ENCODE data around the gene RUNX3. TPM values are rescaled to one million over a fixed set of nuclear protein-coding genes. Genes with fewer than 3 reads are reported as not detected.

The RUNX3 gene
- total and polyA plus RNA-seq, 4 donors, result 0.43 to 1.1 (median 0.88) TPM

DNA sequence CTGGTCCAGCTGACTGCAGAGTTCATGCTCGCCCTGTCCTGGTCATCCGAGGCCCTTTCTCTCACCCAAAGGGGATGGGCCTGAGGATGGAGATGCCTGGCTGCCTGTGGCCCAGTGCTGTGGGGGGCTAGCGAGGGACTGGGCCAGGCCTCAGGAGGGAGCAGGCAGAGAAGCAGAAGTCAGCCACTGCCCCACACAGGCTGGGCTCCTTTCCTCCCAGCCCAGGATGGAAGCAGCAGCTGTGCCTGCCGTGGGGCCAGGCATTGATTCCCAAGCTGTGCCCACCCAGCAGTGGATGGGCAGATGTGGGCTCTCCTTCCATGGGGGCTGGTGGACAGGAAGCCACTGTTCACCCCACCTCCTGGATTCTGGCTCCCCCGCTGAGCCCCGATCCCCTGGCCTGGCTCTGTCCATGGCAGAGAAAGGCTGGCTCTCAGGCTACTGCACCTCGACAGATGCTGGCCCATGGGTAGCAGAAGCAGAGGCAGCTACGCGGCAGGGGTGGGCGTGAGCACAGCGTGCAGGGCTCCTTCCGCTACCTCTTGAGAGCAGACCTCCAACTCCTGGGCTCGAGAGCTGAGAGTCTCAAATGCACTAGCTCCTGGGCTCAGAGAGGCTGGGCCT is 24.6 kb downstream of the RUNX3 start:
- no peaks in the 10 kb centered on the region for H3K4me1 ChIP-seq (ENCODE audit: control insufficient read depth in 4 of 4, insufficient read depth in 4 of 4, low read length in 3 of 4)
- TF ChIP-seq GABPA (IDR thresholded peaks at IDR 0.05 in 1 of 2, conservative IDR thresholded peaks at IDR 0.05 in 1 of 2) (no peak), HNF4G (IDR thresholded peaks at IDR 0.05) (no peak)
- WGBS, result 95% methylated on average over 13 of the region's 13 CpGs
- no peak overlapping the region for H3K9ac ChIP-seq (ENCODE audit: low read depth in 1 of 2, low read length in 2 of 2)
- no peaks in the 10 kb centered on the region for H3K9me3 ChIP-seq (ENCODE audit: control insufficient read depth in 4 of 4, low read length in 3 of 4)
- H3K27ac ChIP-seq (ENCODE audit: low read depth in 1 of 2, low read length in 2 of 2), result no peak overlapping the region
- H3K36me3 ChIP-seq (ENCODE audit: control insufficient read depth in 4 of 4, insufficient read depth in 3 of 4, low read depth in 1 of 4, low read length in 3 of 4), result no peaks in the 10 kb centered on the region
- no peaks in the 10 kb centered on the region for H3K27me3 ChIP-seq (ENCODE audit: control insufficient read depth in 4 of 4, insufficient read depth in 4 of 4, low read length in 3 of 4)
- DNase-seq (ENCODE audit: low spot score), result no peak
- H3K4me3 ChIP-seq (ENCODE audit: low read depth in 1 of 3, low read length in 3 of 3), result no peak overlapping the region

DNA sequence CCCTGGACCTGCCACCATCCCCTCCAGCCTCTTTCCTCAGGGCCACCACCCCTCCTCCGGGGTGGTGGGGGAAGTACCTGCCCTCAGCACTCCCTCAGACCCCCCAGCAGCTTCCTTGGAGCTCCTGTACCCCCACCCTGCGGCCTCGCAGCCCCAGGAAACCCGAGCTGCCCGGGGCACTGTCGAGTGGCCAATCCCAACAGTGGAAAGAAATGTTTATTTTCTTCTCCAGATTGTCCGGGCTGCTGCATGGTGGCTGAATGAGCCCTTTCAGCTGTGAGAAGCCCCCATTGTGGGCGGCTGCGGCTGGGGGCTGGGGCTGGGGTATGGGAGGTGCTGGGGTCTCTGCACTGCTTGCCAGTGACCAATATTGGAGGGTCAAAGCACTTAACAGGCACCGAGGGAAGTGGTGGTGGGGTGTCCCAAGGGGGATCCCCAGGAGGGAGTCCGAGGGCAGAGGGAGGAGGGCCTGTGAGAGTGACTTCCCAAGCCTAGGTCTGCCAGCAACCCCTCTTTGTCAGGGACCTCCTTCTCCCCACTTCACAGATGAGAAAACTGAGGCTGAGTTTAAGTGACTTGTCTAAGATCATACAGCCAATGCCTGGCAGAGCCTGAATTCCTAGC is 25.2 kb downstream of the RUNX3 start:
- WGBS, result 82% methylated on average over 11 of the region's 11 CpGs
- no peaks in the 10 kb centered on the region for H3K9me3 ChIP-seq (ENCODE audit: control insufficient read depth in 4 of 4, low read length in 3 of 4)
- H3K27me3 ChIP-seq (ENCODE audit: control insufficient read depth in 4 of 4, insufficient read depth in 4 of 4, low read length in 3 of 4), result no peaks in the 10 kb centered on the region
- H3K4me3 ChIP-seq (ENCODE audit: low read depth in 1 of 3, low read length in 3 of 3), result no peak overlapping the region
- H3K9ac ChIP-seq (ENCODE audit: low read depth in 1 of 2, low read length in 2 of 2), result no peak overlapping the region
- TF ChIP-seq YY1 (IDR thresholded peaks at IDR 0.05), result no peak
- no peak for TF ChIP-seq JUND (IDR thresholded peaks at IDR 0.05)
- TF ChIP-seq RAD21 (IDR thresholded peaks at IDR 0.05), result no peak
- TF ChIP-seq RXRA (IDR thresholded peaks at IDR 0.05), result no peak
- TF ChIP-seq EGR1 (IDR thresholded peaks at IDR 0.05; ENCODE audit: low read depth in 2 of 2), result no peak
- no peak for TF ChIP-seq TAF1 (conservative IDR thresholded peaks at IDR 0.05)
- TF ChIP-seq GABPA (IDR thresholded peaks at IDR 0.05 in 1 of 2, conservative IDR thresholded peaks at IDR 0.05 in 1 of 2), result no peak
- H3K36me3 ChIP-seq (ENCODE audit: control insufficient read depth in 4 of 4, insufficient read depth in 3 of 4, low read depth in 1 of 4, low read length in 3 of 4), result no peaks in the 10 kb centered on the region
- no peak for DNase-seq (ENCODE audit: low spot score)
- no peak overlapping the region for H3K27ac ChIP-seq (ENCODE audit: low read depth in 1 of 2, low read length in 2 of 2)
- H3K4me1 ChIP-seq (ENCODE audit: control insufficient read depth in 4 of 4, insufficient read depth in 4 of 4, low read length in 3 of 4), result no peaks in the 10 kb centered on the region

DNA sequence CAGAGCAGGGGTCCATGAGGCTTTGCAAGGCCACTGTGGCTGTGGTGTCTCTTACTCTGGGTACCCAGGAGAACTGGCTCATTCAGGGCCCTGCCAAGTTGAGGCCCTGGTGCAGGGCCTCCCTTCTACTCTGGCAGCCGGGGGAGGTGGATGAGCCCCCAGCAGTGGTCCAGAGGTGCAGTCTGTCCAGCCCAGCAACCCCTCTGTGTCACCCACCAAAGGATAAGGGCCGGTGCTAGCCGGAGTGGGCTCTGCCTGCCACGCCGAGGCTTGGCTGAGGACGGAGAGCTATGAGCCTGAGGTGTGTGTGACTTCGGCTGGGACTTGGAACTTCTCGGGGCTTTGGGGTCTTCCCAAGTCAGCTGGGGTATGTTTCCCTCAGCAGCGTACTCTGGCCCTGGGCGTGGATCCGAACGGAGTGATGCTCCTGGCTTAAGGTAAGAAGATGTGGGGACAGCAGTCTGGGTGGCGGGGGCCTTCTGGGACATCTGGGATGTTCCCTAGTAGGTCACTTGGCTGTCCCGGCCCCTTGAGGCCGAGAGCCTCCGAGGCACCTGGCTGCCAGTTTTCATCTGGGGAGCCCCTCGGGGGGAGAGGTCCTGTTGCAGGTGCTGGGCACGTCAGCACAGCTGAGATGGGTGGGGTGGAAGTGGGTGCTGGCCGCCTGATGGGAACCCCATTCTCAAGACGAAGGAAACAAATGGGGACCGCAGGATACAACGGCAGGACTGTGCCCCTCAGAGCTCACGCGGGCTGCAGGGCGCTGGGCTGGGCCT is 25.9 kb downstream of the RUNX3 start:
- no peak for TF ChIP-seq RAD21 (IDR thresholded peaks at IDR 0.05)
- TF ChIP-seq GABPA (IDR thresholded peaks at IDR 0.05 in 1 of 2, conservative IDR thresholded peaks at IDR 0.05 in 1 of 2), result no peak
- no peak for TF ChIP-seq HNF4G (IDR thresholded peaks at IDR 0.05)
- TF ChIP-seq TAF1 (conservative IDR thresholded peaks at IDR 0.05), result no peak
- TF ChIP-seq, protein P1, sequence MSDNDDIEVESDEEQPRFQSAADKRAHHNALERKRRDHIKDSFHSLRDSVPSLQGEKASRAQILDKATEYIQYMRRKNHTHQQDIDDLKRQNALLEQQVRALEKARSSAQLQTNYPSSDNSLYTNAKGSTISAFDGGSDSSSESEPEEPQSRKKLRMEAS (IDR thresholded peaks at IDR 0.05), result no peak
- TF ChIP-seq JUND (IDR thresholded peaks at IDR 0.05), result no peak
- TF ChIP-seq FOXA1 (IDR thresholded peaks at IDR 0.05), result no peak
- TF ChIP-seq YY1 (IDR thresholded peaks at IDR 0.05), result no peak
- no peak for TF ChIP-seq FOXA2 (IDR thresholded peaks at IDR 0.05)
- TF ChIP-seq, protein P2, sequence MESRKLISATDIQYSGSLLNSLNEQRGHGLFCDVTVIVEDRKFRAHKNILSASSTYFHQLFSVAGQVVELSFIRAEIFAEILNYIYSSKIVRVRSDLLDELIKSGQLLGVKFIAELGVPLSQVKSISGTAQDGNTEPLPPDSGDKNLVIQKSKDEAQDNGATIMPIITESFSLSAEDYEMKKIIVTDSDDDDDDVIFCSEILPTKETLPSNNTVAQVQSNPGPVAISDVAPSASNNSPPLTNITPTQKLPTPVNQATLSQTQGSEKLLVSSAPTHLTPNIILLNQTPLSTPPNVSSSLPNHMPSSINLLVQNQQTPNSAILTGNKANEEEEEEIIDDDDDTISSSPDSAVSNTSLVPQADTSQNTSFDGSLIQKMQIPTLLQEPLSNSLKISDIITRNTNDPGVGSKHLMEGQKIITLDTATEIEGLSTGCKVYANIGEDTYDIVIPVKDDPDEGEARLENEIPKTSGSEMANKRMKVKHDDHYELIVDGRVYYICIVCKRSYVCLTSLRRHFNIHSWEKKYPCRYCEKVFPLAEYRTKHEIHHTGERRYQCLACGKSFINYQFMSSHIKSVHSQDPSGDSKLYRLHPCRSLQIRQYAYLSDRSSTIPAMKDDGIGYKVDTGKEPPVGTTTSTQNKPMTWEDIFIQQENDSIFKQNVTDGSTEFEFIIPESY (IDR thresholded peaks at IDR 0.05), result no peak
- TF ChIP-seq, protein P3, sequence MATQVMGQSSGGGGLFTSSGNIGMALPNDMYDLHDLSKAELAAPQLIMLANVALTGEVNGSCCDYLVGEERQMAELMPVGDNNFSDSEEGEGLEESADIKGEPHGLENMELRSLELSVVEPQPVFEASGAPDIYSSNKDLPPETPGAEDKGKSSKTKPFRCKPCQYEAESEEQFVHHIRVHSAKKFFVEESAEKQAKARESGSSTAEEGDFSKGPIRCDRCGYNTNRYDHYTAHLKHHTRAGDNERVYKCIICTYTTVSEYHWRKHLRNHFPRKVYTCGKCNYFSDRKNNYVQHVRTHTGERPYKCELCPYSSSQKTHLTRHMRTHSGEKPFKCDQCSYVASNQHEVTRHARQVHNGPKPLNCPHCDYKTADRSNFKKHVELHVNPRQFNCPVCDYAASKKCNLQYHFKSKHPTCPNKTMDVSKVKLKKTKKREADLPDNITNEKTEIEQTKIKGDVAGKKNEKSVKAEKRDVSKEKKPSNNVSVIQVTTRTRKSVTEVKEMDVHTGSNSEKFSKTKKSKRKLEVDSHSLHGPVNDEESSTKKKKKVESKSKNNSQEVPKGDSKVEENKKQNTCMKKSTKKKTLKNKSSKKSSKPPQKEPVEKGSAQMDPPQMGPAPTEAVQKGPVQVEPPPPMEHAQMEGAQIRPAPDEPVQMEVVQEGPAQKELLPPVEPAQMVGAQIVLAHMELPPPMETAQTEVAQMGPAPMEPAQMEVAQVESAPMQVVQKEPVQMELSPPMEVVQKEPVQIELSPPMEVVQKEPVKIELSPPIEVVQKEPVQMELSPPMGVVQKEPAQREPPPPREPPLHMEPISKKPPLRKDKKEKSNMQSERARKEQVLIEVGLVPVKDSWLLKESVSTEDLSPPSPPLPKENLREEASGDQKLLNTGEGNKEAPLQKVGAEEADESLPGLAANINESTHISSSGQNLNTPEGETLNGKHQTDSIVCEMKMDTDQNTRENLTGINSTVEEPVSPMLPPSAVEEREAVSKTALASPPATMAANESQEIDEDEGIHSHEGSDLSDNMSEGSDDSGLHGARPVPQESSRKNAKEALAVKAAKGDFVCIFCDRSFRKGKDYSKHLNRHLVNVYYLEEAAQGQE (IDR thresholded peaks at IDR 0.05), result no peak
- no peak for TF ChIP-seq NR2F2 (IDR thresholded peaks at IDR 0.05)
- TF ChIP-seq, protein P4, sequence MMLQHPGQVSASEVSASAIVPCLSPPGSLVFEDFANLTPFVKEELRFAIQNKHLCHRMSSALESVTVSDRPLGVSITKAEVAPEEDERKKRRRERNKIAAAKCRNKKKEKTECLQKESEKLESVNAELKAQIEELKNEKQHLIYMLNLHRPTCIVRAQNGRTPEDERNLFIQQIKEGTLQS (IDR thresholded peaks at IDR 0.05), result no peak
- no peak for TF ChIP-seq SP1 (IDR thresholded peaks at IDR 0.05)
- TF ChIP-seq, protein P5, sequence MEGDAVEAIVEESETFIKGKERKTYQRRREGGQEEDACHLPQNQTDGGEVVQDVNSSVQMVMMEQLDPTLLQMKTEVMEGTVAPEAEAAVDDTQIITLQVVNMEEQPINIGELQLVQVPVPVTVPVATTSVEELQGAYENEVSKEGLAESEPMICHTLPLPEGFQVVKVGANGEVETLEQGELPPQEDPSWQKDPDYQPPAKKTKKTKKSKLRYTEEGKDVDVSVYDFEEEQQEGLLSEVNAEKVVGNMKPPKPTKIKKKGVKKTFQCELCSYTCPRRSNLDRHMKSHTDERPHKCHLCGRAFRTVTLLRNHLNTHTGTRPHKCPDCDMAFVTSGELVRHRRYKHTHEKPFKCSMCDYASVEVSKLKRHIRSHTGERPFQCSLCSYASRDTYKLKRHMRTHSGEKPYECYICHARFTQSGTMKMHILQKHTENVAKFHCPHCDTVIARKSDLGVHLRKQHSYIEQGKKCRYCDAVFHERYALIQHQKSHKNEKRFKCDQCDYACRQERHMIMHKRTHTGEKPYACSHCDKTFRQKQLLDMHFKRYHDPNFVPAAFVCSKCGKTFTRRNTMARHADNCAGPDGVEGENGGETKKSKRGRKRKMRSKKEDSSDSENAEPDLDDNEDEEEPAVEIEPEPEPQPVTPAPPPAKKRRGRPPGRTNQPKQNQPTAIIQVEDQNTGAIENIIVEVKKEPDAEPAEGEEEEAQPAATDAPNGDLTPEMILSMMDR (IDR thresholded peaks at IDR 0.05; ENCODE audit: low read depth, low read length, missing input control), result no peak
- TF ChIP-seq RXRA (IDR thresholded peaks at IDR 0.05), result no peak
- no peak for TF ChIP-seq EGR1 (IDR thresholded peaks at IDR 0.05; ENCODE audit: low read depth in 2 of 2)
- no peak for TF ChIP-seq HNF4A (conservative IDR thresholded peaks at IDR 0.05)
- Histone ChIP-seq H3K36me3 (ENCODE audit: control insufficient read depth in 4 of 4, insufficient read depth in 3 of 4, low read depth in 1 of 4, low read length in 3 of 4) (no peaks in the 10 kb centered on the region), H3K4me1 (ENCODE audit: control insufficient read depth in 4 of 4, insufficient read depth in 4 of 4, low read length in 3 of 4) (no peaks in the 10 kb centered on the region), H3K4me3 (ENCODE audit: low read depth in 1 of 3, low read length in 3 of 3) (no peak overlapping the region), H3K27ac (ENCODE audit: low read depth in 1 of 2, low read length in 2 of 2) (no peak overlapping the region), H3K27me3 (ENCODE audit: control insufficient read depth in 4 of 4, insufficient read depth in 4 of 4, low read length in 3 of 4) (no peaks in the 10 kb centered on the region), H3K9me3 (ENCODE audit: control insufficient read depth in 4 of 4, low read length in 3 of 4) (no peaks in the 10 kb centered on the region), H3K9ac (ENCODE audit: low read depth in 1 of 2, low read length in 2 of 2) (no peak overlapping the region)
- WGBS, result 92% methylated on average over 25 of the region's 25 CpGs
- no peak for DNase-seq (ENCODE audit: low spot score)
